Measurements from ENCODE around the gene NXT1.

NXT1 gene

DNA sequence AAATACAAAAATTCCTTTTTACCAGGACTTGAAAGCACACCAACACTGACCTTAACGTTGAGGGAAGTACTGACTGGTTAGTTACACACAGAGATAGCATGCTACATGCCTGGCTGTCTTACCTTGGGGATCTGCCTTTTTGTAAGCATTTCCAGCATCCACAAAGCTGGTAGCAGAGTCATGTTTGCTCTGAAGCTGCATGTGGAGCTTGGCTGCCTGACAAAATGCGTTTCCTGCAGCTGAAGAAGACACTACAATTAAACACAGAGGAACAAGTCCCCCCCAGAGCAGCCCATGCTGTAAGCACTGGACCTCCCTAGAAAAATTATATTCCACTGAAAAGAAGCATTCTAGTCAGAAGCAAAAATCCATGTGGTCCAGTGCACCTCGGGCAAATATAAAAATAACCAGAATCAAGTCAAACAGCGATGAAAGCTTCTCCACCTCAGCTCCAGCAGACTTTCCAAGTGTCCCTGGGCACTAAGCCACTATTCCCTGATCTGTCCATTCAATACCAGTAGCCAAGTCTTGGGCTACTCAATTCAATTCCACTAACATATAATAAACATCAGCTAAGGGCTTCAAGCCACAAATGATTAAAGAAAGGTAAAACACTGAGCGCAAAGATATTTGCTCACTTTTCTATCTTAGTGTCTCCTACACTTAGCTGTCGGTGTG, 46.5 kb downstream of the NXT1 start:
- DNase-seq (ENCODE audit: extremely low spot score) = no peak
- POLR2A ChIA-PET = no interaction called here
- TF ChIP-seq CTBP1 (IDR thresholded peaks at IDR 0.05; ENCODE audit: borderline replicate concordance) = no peak
- TF ChIP-seq SP1 (IDR thresholded peaks at IDR 0.05) = no peak
- no peak for TF ChIP-seq HDGF (IDR thresholded peaks at IDR 0.05; ENCODE audit: borderline replicate concordance)
- TF ChIP-seq NFRKB (IDR thresholded peaks at IDR 0.05) = no peak
- TF ChIP-seq ELF4 (IDR thresholded peaks at IDR 0.05) = no peak
- no peak for TF ChIP-seq L3MBTL2 (conservative IDR thresholded peaks at IDR 0.05)
- no peak for TF ChIP-seq ARNT (IDR thresholded peaks at IDR 0.05)
- TF ChIP-seq FOXM1 (IDR thresholded peaks at IDR 0.05; ENCODE audit: borderline replicate concordance) = no peak
- no peak for TF ChIP-seq ZNF384 (IDR thresholded peaks at IDR 0.05)
- TF ChIP-seq FOXK2 (IDR thresholded peaks at IDR 0.05) = no peak
- TF ChIP-seq LEF1 (IDR thresholded peaks at IDR 0.05; ENCODE audit: borderline replicate concordance) = no peak
- TF ChIP-seq, protein P1, sequence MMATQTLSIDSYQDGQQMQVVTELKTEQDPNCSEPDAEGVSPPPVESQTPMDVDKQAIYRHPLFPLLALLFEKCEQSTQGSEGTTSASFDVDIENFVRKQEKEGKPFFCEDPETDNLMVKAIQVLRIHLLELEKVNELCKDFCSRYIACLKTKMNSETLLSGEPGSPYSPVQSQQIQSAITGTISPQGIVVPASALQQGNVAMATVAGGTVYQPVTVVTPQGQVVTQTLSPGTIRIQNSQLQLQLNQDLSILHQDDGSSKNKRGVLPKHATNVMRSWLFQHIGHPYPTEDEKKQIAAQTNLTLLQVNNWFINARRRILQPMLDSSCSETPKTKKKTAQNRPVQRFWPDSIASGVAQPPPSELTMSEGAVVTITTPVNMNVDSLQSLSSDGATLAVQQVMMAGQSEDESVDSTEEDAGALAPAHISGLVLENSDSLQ (IDR thresholded peaks at IDR 0.05) = no peak
- no peak for TF ChIP-seq TARDBP (IDR thresholded peaks at IDR 0.05)
- no peak for TF ChIP-seq SUZ12 (IDR thresholded peaks at IDR 0.05)
- no peak for TF ChIP-seq FOXA1 (IDR thresholded peaks at IDR 0.05)
- TF ChIP-seq BHLHE40 (IDR thresholded peaks at IDR 0.05; ENCODE audit: borderline replicate concordance) = no peak
- CTCF ChIA-PET = no interaction called here

DNA sequence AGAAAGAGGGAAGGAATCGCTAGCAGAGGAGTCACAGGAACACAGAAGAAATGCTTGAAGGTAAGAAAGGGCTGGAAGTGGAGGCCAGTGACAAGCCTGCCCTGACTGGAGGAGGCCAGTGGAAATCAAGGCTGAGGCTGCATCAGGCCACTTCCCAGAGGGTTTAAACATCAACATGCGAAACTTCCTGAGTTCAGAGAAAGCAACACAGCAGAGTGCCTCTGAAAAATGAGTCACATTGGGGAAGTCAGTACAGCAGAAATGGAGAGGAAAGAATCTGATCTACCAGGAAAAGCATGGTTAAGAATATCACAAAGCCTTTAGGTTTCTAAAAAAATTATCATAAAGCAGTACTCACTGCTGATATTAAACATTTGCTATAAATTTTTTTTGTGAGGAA, 47.4 kb downstream of the NXT1 start:
- TF ChIP-seq LEF1 (IDR thresholded peaks at IDR 0.05; ENCODE audit: borderline replicate concordance) (no peak), FOXA1 (IDR thresholded peaks at IDR 0.05) (no peak), SUZ12 (IDR thresholded peaks at IDR 0.05) (no peak), TARDBP (IDR thresholded peaks at IDR 0.05) (no peak), HDGF (IDR thresholded peaks at IDR 0.05; ENCODE audit: borderline replicate concordance) (no peak), ZNF384 (IDR thresholded peaks at IDR 0.05) (no peak), ARNT (IDR thresholded peaks at IDR 0.05) (no peak)
- ChIA-PET POLR2A (no interaction called here), CTCF (no interaction called here)
- no peak for DNase-seq (ENCODE audit: extremely low spot score)

DNA sequence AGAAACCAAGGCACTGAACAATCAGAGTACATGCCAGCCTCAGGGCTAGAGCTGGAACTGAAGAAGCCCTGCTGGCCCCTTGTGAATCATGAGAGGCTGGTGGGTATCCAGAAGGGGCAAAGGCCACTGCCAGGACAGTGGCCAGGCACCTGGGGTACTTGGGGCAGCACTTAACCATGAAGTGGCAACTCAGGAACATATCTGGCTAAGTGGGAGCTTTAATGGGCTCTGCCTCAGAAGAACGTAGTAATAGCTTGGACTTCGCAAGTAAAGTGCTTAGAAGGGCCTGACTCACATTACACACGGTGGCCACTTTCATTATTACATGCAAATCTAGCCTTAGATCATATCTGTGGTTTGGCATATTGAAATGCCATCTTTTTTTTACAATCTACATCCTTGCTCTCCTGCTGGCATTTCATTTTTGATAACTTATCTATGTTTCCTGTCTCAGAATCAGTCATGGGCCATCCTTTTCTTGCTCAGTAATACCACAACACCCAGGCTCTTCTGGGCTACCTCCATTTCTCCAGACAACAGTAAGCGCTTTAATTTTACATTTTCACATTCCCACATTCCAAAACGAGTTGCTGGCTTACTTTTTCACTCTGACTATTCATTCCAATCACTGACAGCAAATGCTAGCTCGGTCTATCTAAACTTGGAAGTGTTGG, 49.1 kb downstream of the NXT1 start:
- ChIA-PET CTCF (interaction anchor here (0.6 kb wide), 1 partner anchor 9 kb away, joined by 3 read pairs; no protein-coding TSS in a partner anchor), POLR2A (no interaction called here)
- no peak for DNase-seq (ENCODE audit: extremely low spot score)
- no peak for TF ChIP-seq FOXA1 (IDR thresholded peaks at IDR 0.05)
- no peak for TF ChIP-seq LEF1 (IDR thresholded peaks at IDR 0.05; ENCODE audit: borderline replicate concordance)
- no peak for TF ChIP-seq CTBP1 (IDR thresholded peaks at IDR 0.05; ENCODE audit: borderline replicate concordance)
- no peak for TF ChIP-seq BHLHE40 (IDR thresholded peaks at IDR 0.05; ENCODE audit: borderline replicate concordance)
- TF ChIP-seq FOXM1 (IDR thresholded peaks at IDR 0.05; ENCODE audit: borderline replicate concordance) = no peak
- TF ChIP-seq FOXK2 (IDR thresholded peaks at IDR 0.05) = no peak
- no peak for TF ChIP-seq SP1 (IDR thresholded peaks at IDR 0.05)
- TF ChIP-seq L3MBTL2 (conservative IDR thresholded peaks at IDR 0.05) = no peak
- TF ChIP-seq HDGF (IDR thresholded peaks at IDR 0.05; ENCODE audit: borderline replicate concordance) = no peak
- no peak for TF ChIP-seq ARNT (IDR thresholded peaks at IDR 0.05)
- TF ChIP-seq, protein P1 (IDR thresholded peaks at IDR 0.05) = no peak
- TF ChIP-seq ZNF384 (IDR thresholded peaks at IDR 0.05) = no peak
- no peak for TF ChIP-seq NFRKB (IDR thresholded peaks at IDR 0.05)
- no peak for TF ChIP-seq TARDBP (IDR thresholded peaks at IDR 0.05)
- no peak for TF ChIP-seq ELF4 (IDR thresholded peaks at IDR 0.05)
- TF ChIP-seq SUZ12 (IDR thresholded peaks at IDR 0.05) = no peak

DNA sequence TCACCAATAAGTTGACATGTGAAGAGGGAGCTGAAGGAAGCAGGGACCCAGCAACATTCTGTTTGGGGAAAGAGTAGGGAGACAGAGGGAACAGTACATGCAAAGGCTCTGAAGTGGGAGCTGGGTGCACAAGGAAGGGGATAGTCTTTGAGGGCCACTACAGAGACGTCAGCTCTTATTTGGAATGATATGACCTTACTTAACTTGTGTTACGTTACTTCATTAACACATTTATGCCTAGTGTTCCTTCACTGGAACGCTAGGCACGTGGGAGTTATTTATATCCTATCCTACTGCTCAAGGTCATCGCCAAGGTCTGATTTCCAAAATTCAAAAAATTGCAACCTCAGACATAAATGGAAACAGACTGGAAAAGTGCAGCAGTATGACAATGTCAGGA, 50.5 kb downstream of the NXT1 start:
- DNase-seq (ENCODE audit: extremely low spot score) = no peak
- ChIA-PET CTCF (no interaction called here), POLR2A (no interaction called here)
- TF ChIP-seq CTBP1 (IDR thresholded peaks at IDR 0.05; ENCODE audit: borderline replicate concordance) = no peak
- no peak for TF ChIP-seq L3MBTL2 (conservative IDR thresholded peaks at IDR 0.05)
- TF ChIP-seq NFRKB (IDR thresholded peaks at IDR 0.05) = no peak
- no peak for TF ChIP-seq BHLHE40 (IDR thresholded peaks at IDR 0.05; ENCODE audit: borderline replicate concordance)
- no peak for TF ChIP-seq FOXK2 (IDR thresholded peaks at IDR 0.05)
- TF ChIP-seq SP1 (IDR thresholded peaks at IDR 0.05) = no peak
- TF ChIP-seq HDGF (IDR thresholded peaks at IDR 0.05; ENCODE audit: borderline replicate concordance) = no peak
- no peak for TF ChIP-seq ELF4 (IDR thresholded peaks at IDR 0.05)
- no peak for TF ChIP-seq ZNF384 (IDR thresholded peaks at IDR 0.05)
- TF ChIP-seq LEF1 (IDR thresholded peaks at IDR 0.05; ENCODE audit: borderline replicate concordance) = no peak
- TF ChIP-seq ARNT (IDR thresholded peaks at IDR 0.05) = no peak
- TF ChIP-seq SUZ12 (IDR thresholded peaks at IDR 0.05) = no peak
- no peak for TF ChIP-seq FOXM1 (IDR thresholded peaks at IDR 0.05; ENCODE audit: borderline replicate concordance)
- no peak for TF ChIP-seq TARDBP (IDR thresholded peaks at IDR 0.05)
- TF ChIP-seq, protein P1 (IDR thresholded peaks at IDR 0.05) = no peak
- no peak for TF ChIP-seq FOXA1 (IDR thresholded peaks at IDR 0.05)

DNA sequence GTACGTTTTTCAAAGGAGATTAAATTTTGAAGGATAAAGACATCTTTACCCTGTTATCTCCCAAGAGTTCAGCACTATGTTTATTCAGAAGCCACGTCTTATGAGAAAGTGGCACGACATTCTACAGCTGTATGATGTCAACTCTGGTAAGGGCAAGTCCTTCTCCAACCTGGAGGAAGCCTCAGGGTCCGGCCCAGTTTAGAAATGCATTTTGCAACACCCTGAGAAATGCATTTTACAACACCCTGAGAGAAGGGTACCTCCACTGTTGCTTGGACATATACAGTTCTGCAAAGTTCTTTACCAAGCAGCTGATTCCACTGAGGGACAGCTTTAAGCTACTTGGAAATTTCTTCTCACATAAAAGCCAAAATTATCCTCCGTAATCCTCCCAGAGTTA, 53.2 kb downstream of the NXT1 start:
- ChIA-PET CTCF (no interaction called here), POLR2A (interaction anchor here (1.4 kb wide), 1 partner anchor 46 kb away, joined by 3 read pairs; no protein-coding TSS in a partner anchor)
- no peak for DNase-seq (ENCODE audit: extremely low spot score)
- TF ChIP-seq L3MBTL2 (conservative IDR thresholded peaks at IDR 0.05) = no peak
- TF ChIP-seq FOXK2 (IDR thresholded peaks at IDR 0.05) = no peak
- TF ChIP-seq ARNT (IDR thresholded peaks at IDR 0.05) = no peak
- no peak for TF ChIP-seq LEF1 (IDR thresholded peaks at IDR 0.05; ENCODE audit: borderline replicate concordance)
- no peak for TF ChIP-seq ZNF384 (IDR thresholded peaks at IDR 0.05)
- TF ChIP-seq SUZ12 (IDR thresholded peaks at IDR 0.05) = no peak
- TF ChIP-seq, protein P1 (IDR thresholded peaks at IDR 0.05) = no peak
- TF ChIP-seq CTBP1 (IDR thresholded peaks at IDR 0.05; ENCODE audit: borderline replicate concordance) = no peak
- TF ChIP-seq FOXA1 (IDR thresholded peaks at IDR 0.05) = no peak
- TF ChIP-seq HDGF (IDR thresholded peaks at IDR 0.05; ENCODE audit: borderline replicate concordance) = no peak

Measured in HEK293T (cell line).